ENCODE data around the gene TFIP11.

Gene TFIP11

DNA sequence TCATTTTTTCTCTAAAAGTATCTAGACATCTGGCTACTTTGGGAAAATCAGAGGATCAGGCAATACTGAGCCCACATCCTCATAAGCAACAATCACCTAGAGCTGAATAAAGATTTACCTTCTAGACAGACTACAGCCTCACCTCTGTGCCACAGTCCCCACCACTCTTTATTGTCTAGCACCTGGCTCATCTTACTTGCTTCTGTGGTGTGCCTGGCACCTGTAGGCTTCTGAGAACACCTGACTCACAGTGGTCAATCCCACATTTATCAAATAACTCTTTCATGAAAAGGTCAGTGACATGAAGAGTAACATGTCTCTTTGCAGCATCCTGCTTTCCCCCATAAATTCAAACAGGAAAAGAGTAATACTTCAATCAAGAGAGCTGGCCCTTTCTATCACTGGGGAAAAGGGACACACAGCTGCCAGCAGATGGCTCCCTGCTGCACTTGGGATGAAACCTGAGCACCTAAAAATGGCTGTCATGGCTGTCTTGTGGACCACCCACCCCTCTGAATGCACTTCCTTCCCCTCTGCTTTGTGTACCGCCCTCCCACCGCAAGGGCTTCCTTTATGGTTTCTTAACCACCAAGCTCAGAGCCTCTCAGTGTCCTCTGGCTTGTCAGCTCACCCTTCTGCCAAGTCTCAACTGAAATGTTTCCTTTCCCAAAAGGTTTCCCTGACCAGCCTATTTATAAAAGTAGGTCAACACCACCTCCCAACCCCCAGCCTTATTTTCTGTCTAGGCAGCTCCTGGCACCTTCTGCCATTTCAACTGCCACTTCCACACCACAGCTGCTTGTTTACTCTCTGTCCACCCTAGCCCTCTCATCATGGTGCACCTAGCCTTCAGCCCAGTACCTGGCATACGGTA lies 9.3 kb downstream of the TFIP11 start:
- H3K4me3 Mint-ChIP-seq = no peak overlapping the region
- peak; percentile 58 for DNase-seq

DNA sequence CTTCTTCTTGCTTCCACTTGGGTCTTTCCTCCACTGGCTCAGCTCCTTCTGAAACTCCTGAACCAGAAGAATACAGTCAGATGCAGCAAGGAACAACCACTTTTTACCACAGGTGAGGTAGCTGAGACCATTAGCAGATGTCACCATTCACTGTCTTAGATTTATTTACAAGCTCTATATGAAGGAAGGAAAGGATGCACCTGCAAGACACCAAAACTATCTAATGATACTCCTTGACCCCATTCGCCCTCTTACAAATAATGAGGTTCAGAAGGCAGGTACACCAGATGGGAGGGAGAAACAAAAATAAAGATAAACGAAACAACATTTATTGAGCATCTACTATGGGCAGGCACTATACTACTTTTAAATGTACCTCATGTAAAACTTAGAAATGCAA lies 10.3 kb downstream of the TFIP11 start:
- Mint-ChIP-seq H3K4me3 (no peak overlapping the region), H3K36me3 (ENCODE audit: low read depth) (peaks cover 60% of the 10 kb centered on the region), H3K27ac (no peak overlapping the region), H3K9me3 (no peaks in the 10 kb centered on the region), H3K27me3 (no peaks in the 10 kb centered on the region), H3K4me1 (peaks cover 21% of the 10 kb centered on the region)
- ATAC-seq (no peak), DNase-seq (no peak)

More for the DNA sequence above, 9.3 kb downstream of the TFIP11 start:
- Mint-ChIP-seq H3K27ac (peak overlapping the region; percentile 72), H3K9me3 (no peaks in the 10 kb centered on the region), H3K4me1 (peaks cover 21% of the 10 kb centered on the region), H3K27me3 (no peaks in the 10 kb centered on the region), H3K36me3 (ENCODE audit: low read depth) (peaks cover 58% of the 10 kb centered on the region)
- ATAC-seq = peak; percentile 82

DNA sequence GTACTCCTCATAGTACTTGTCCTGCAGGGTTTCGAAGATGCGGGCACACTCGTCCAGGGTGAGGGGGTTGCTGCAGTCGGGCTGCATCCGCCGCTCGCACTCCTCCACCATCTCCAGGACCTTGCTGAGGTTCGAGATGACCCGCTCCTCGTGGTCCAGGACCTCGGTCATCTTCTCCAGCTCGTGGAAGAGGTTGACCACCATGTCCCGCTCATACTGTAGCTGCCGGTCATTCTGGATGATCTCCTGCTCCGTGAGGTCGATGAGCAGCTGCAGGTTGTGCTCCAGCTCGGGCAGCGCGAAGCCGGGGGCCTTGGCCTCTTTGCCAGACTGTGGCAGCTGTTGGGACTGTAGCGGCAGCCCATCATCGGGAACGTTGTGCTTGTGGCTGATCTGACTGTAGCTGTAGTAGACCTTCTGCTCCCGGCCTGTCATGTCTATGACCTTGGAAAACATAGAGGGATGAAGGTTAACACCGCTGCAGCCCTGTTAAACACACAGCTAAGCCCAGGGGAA lies 13.0 kb downstream of the TFIP11 start:
- H3K27me3 Mint-ChIP-seq = no peaks in the 10 kb centered on the region
- H3K4me1 Mint-ChIP-seq = peaks cover 18% of the 10 kb centered on the region
- ATAC-seq (no peak), DNase-seq (no peak)
- H3K36me3 Mint-ChIP-seq (ENCODE audit: low read depth) = peaks cover 52% of the 10 kb centered on the region
- H3K4me3 Mint-ChIP-seq = no peak overlapping the region
- H3K27ac Mint-ChIP-seq = no peak overlapping the region
- H3K9me3 Mint-ChIP-seq = no peaks in the 10 kb centered on the region

DNA sequence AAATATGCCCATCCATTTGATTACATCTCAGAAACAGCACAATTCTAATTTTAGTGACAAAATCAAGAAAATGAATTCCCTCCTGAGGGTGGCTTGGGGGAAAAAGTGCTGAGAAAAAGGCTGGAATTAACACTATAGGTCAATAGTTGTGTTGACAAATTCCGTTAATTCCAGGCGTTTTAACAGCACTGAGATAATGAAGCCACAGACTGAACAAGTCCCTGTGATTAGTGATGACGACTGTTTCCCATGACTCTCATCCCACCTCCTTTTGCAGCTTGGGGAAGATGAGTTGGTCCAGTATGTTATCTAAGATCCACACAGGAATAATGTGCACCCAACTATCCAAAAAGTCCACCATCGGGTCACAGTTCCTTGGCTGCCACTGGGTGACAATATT lies 15.8 kb downstream of the TFIP11 start:
- H3K4me1 Mint-ChIP-seq = peaks cover 7% of the 10 kb centered on the region
- peaks cover 49% of the 10 kb centered on the region for H3K36me3 Mint-ChIP-seq (ENCODE audit: low read depth)
- H3K4me3 Mint-ChIP-seq = no peak overlapping the region
- H3K27ac Mint-ChIP-seq = no peak overlapping the region
- DNase-seq (no peak), ATAC-seq (no peak)
- H3K9me3 Mint-ChIP-seq = no peaks in the 10 kb centered on the region
- H3K27me3 Mint-ChIP-seq = no peaks in the 10 kb centered on the region

DNA sequence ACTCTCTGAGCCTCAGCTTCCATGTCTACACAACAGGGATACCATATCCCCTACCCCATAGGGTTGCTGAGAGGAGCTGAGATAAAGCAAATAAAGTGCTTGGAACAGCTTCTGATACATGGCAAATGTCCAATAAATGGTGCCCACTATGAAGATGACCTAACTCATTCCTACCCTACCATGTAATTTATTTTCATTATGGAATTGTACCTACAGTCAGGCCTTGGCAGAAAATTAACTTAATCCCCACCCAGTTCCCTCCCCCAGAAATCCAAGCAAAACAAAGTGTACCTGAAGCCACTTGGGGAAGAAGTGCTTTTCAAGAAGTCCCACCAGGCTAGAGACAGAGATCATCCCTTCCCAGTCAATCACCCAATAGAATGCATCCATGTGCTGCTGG lies 17.8 kb downstream of the TFIP11 start:
- Mint-ChIP-seq H3K27ac (peak overlapping the region; percentile 46), H3K36me3 (ENCODE audit: low read depth) (peaks cover 53% of the 10 kb centered on the region), H3K27me3 (no peaks in the 10 kb centered on the region), H3K9me3 (no peaks in the 10 kb centered on the region), H3K4me3 (no peak overlapping the region), H3K4me1 (peaks cover 7% of the 10 kb centered on the region)
- no peak for ATAC-seq
- DNase-seq = no peak

DNA sequence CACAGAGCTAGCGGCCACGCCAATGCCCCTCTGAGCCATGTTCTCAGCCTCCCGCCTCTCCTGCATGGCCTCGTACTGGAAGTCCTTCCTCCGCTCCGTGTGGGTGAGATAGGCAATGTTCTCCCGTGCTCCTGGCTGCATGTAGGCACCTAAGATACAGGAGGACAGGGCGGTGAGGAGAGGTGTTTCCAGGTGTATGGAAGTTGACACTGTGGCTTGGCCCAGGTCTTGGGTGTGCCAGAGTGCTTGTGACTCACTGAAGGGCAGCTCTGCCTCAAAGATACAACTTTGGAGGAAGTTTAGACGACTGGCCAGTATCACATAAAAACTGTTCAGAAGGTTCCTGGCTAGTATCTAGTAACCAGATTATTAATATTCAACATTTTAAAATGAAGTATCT lies 20.1 kb downstream of the TFIP11 start:
- H3K4me1 Mint-ChIP-seq = peaks cover 7% of the 10 kb centered on the region
- H3K36me3 Mint-ChIP-seq (ENCODE audit: low read depth) = peaks cover 63% of the 10 kb centered on the region
- H3K4me3 Mint-ChIP-seq = no peak overlapping the region
- no peak for DNase-seq
- ATAC-seq = no peak
- H3K27ac Mint-ChIP-seq = peak overlapping the region; percentile 66
- H3K9me3 Mint-ChIP-seq = no peaks in the 10 kb centered on the region
- H3K27me3 Mint-ChIP-seq = no peaks in the 10 kb centered on the region

DNA sequence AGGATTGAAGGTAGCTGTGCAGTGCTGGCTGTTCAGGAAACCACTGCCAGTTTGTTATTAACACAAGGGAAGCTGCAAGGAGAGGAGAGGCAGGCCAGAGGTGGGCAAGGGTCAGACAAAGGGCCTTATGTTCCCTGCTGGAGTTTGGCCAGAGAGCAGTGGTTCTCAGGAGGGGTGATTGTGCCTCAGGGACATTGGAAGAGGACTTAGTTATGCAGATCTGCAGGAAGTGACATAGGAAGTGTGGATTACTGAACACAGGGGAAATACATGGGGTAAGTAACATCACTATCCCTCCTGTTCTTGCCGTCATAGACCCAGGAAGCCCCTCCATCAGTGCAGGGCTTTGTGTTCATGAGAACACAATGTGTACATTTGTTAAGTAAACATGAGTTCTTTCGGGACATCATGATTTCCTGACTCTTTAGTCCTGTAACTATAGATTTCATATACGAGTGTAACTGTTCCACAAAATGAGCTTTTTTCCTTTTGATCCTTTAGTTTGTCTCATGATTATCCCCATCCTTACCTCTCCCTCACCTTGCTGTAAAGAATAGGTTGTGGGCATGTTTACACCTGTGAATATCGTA lies 22.7 kb downstream of the TFIP11 start:
- H3K27ac Mint-ChIP-seq = peak overlapping the region; percentile 61

DNA sequence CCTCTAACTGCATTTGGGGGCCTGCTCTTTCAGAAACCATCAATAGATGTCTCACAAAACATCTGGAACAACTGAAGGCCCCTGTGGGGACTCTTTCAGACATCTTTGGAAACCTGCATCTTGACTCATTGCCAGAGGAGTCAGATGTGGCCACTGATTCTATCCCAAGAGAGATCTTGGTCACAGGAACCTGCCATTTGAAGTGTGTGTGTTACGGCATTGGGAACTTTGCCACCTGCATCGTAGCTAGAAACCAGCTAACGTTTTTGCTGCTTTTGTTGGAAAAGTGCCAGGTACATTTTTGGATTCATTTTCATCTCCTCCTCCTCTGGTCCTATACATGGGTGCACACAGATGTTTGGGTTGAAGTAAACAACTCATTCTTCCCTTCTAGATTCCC lies 24.3 kb downstream of the TFIP11 start:
- DNase-seq = no peak
- Mint-ChIP-seq H3K27me3 (no peaks in the 10 kb centered on the region), H3K27ac (peak overlapping the region; percentile 35), H3K36me3 (ENCODE audit: low read depth) (peaks cover 49% of the 10 kb centered on the region), H3K4me3 (no peak overlapping the region), H3K4me1 (peaks cover 25% of the 10 kb centered on the region), H3K9me3 (no peaks in the 10 kb centered on the region)
- no peak for ATAC-seq

More for the DNA sequence above, 22.7 kb downstream of the TFIP11 start:
- DNase-seq = no peak
- H3K36me3 Mint-ChIP-seq (ENCODE audit: low read depth) = peaks cover 62% of the 10 kb centered on the region
- no peaks in the 10 kb centered on the region for H3K27me3 Mint-ChIP-seq
- H3K4me3 Mint-ChIP-seq = no peak overlapping the region
- no peaks in the 10 kb centered on the region for H3K9me3 Mint-ChIP-seq
- peaks cover 24% of the 10 kb centered on the region for H3K4me1 Mint-ChIP-seq
- no peak for ATAC-seq

DNA sequence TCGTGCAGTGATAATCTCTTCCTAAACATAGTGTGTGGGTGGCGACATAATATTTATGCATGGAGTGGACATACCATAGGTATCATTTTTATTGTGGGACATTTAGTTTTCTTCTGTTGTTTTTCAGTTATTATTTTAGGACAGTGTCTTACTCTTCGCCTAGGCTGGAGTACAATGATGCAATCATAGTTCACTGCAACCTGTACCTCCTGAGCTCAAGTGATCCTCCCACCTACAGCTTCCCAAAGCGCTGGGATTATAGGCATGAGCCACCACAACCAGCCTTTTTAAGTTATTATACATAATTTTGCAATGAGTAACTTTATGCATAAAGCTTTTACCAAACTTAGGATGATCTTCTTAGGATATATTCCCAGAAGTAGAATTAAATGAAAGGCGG lies 25.9 kb downstream of the TFIP11 start:
- Mint-ChIP-seq H3K27ac (peak overlapping the region; percentile 80), H3K36me3 (ENCODE audit: low read depth) (peaks cover 37% of the 10 kb centered on the region), H3K4me3 (no peak overlapping the region), H3K9me3 (no peaks in the 10 kb centered on the region), H3K27me3 (no peaks in the 10 kb centered on the region), H3K4me1 (peaks cover 41% of the 10 kb centered on the region)
- ATAC-seq = no peak
- DNase-seq = no peak

DNA sequence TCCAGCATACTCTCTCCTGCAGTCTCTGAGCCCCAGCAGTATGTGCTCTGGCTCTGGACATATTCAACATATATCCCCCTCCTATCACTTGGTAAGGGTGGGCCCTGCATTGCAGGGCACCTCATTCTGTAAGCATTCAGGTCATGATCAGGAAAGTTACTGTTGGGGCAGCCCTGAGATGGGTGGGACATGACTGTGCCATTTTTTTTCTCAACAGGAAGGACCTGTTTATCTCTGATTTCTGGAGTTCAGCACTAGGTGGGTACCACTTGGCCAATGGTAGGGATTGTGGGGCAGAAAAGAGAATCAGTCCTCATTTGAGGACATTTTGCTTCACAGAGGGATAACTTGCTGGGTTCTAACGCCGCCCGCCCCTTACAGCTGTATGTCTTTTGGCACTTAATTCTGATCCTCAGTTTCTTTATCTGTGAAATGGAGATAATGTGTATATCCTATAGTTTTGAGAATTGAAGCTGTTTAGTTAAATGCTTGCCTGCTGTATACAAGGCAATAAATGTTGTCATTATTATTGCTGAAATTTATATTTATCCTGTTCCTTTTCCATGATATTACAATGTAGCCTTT lies 26.4 kb downstream of the TFIP11 start:
- ATAC-seq (no peak), DNase-seq (no peak)
- Mint-ChIP-seq H3K4me1 (peaks cover 46% of the 10 kb centered on the region), H3K36me3 (ENCODE audit: low read depth) (peaks cover 38% of the 10 kb centered on the region), H3K4me3 (peak overlapping the region; percentile 96), H3K27ac (peak overlapping the region; percentile 80), H3K27me3 (no peaks in the 10 kb centered on the region), H3K9me3 (no peaks in the 10 kb centered on the region)

DNA sequence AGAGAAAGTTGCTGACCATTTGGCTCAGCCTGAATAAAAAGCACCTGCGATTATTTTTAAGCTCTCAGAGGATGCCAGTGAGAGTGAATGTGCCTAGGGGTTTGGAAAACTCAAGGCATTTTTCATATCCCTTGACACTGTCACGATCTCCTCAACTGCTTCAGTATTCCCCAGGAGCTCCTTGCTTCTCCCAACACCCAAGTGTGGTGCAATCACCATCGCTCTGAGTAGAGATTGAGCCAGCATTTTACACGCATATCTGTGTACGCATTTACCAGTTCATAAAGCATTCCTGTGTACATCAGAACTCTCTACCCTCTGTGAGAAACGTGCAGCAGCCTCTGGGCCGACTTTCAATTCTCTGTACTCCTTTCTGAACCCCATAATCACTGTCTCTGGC lies 27.3 kb downstream of the TFIP11 start:
- H3K4me1 Mint-ChIP-seq = peaks cover 54% of the 10 kb centered on the region
- ATAC-seq (no peak), DNase-seq (no peak)
- H3K4me3 Mint-ChIP-seq = peak overlapping the region; percentile 96
- peaks cover 34% of the 10 kb centered on the region for H3K36me3 Mint-ChIP-seq (ENCODE audit: low read depth)
- H3K9me3 Mint-ChIP-seq = no peaks in the 10 kb centered on the region
- no peaks in the 10 kb centered on the region for H3K27me3 Mint-ChIP-seq
- peak overlapping the region; percentile 80 for H3K27ac Mint-ChIP-seq

DNA sequence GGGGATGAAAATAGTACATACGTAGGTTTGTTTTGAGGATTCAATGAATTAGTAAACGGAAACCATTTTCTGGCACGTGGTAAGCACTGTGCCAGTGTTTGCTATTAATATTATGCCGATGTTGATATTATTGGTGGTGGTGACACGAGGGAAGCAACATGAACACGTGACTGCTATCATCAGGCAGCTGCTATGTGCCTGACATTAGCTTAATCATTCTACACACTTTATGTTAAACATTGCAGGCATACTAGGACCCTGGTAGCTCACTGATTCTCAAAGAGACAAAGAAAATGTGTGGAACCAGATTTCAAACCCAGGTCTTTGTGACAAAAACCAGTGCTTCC lies 27.9 kb downstream of the TFIP11 start:
- H3K36me3 Mint-ChIP-seq (ENCODE audit: low read depth) = peaks cover 31% of the 10 kb centered on the region
- H3K27ac Mint-ChIP-seq = peak overlapping the region; percentile 96
- peaks cover 61% of the 10 kb centered on the region for H3K4me1 Mint-ChIP-seq
- H3K4me3 Mint-ChIP-seq = peak overlapping the region; percentile 96
- no peak for ATAC-seq
- H3K9me3 Mint-ChIP-seq = no peaks in the 10 kb centered on the region
- no peak for DNase-seq
- H3K27me3 Mint-ChIP-seq = no peaks in the 10 kb centered on the region

DNA sequence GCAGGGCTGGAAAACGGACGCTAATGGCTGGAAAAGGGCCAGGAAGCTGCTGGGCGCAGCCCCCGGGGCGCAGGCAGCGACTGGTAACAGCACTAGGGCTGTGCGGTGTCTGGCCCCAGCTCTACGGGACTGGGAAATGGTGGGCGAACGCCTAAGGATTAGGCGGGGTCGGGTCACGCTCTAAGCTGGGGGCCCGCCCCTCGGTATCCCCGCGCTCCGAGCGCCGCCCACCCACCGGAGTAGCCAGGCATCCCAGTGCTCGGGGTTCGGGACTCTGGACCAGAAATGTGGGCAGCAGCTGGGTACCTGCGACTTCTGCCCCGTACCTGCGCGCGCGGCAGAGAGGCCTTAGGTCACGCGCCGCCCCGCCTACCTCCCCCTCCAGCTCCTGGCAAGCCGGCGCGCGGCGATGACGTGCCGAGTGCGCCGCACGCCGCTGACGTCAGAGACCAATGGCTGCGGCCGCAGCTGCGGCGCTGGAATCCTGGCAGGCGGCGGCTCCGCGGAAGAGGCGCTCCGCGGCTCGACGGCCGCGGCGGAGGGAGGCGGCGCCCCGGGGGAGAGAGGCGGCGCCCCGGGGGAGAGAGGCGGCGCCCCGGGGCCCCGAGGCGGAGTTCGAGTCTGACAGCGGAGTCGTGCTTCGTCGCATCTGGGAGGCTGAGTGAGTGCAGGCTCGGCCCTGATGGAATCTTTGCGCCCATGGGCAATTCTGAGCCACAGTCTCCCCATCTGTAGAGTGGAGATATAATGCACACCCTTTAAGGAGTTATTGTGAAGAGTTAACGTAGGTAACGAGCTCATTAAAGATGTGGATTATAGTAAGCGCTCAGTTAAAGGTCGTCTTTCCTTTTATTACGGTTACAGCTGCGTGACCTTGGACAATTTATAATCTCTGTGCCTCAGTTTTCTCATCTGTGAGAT lies 28.6 kb downstream of the TFIP11 start, which contains the start of the genes HPS4 and SRRD:
Gene HPS4 (minus strand): TSS at position 345 of the 921 bp plus-strand sequence. CDS start 2,021 bp downstream, outside the sequence.
Gene SRRD (plus strand): TSS at position 439 of the 921 bp plus-strand sequence. CDS start 14 bp downstream, at position 453.
- Mint-ChIP-seq H3K4me1 (peaks cover 67% of the 10 kb centered on the region), H3K27ac (peak within 1 kb of the TSS; percentile 96), H3K4me3 (peak within 1 kb of the TSS; percentile 96), H3K9me3 (no peaks in the 10 kb centered on the region), H3K36me3 (ENCODE audit: low read depth) (peaks cover 28% of the 10 kb centered on the region), H3K27me3 (no peaks in the 10 kb centered on the region)
- peak; percentile 86 for ATAC-seq
- DNase-seq = peak; percentile 94

DNA sequence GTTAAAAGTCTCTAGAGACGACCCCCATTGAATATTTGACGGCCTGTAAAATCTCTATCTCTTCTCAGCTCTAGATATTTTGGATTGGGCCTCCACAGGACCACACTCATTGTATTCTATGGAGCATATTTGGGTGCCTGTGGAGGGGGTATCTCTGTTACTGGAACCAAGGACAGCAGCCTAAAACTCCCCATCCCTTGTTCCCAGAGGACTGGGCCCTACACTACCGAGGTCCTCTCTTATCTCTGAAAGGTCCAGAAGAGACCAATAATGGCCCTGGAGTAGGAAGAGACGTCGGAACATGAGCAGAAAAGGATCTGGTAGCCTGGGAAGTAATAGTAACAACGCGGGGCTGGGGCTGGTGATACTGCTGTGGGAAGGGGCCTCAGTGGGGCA lies 29.2 kb downstream of the TFIP11 start:
- H3K9me3 Mint-ChIP-seq = no peaks in the 10 kb centered on the region
- no peak for DNase-seq
- peak overlapping the region; percentile 96 for H3K4me3 Mint-ChIP-seq
- peak overlapping the region; percentile 96 for H3K27ac Mint-ChIP-seq
- H3K4me1 Mint-ChIP-seq = peaks cover 69% of the 10 kb centered on the region
- no peak for ATAC-seq
- peaks cover 23% of the 10 kb centered on the region for H3K36me3 Mint-ChIP-seq (ENCODE audit: low read depth)
- H3K27me3 Mint-ChIP-seq = no peaks in the 10 kb centered on the region
